GM15510 (cell line): Measurements from ENCODE around the gene PKNOX2.

Experiments
- POLR2A ChIP-seq: IDR thresholded peaks from 3 replicates; pipeline ENCODE4 v1.6.1; 2011; ENCODE audit warnings: borderline replicate concordance; ENCODE audit not compliant: insufficient read length; ENCODE audit errors: extremely low read depth

Gene PKNOX2

GRCh38 chr11:125263268-125263790, 98.8 kb downstream of the PKNOX2 start:
- no peak for TF ChIP-seq POLR2A

- TF ChIP-seq POLR2A: no peak
Observed at GRCh38 chr11:125264100-125265022, 99.8 kb downstream of the PKNOX2 start.

- TF ChIP-seq POLR2A: no peak
Observed at GRCh38 chr11:125267548-125267947, 103.0 kb downstream of the PKNOX2 start.

- no peak for TF ChIP-seq POLR2A
Observed at GRCh38 chr11:125268611-125269010, 104.1 kb downstream of the PKNOX2 start.

- no peak for TF ChIP-seq POLR2A
Observed at GRCh38 chr11:125270106-125270505, 105.6 kb downstream of the PKNOX2 start.

GRCh38 chr11:125270711-125271110, 106.2 kb downstream of the PKNOX2 start:
- no peak for TF ChIP-seq POLR2A

GRCh38 chr11:125271483-125272091, 107.0 kb downstream of the PKNOX2 start:
- no peak for TF ChIP-seq POLR2A

GRCh38 chr11:125272092-125272491, 107.5 kb downstream of the PKNOX2 start:
- TF ChIP-seq POLR2A: no peak

GRCh38 chr11:125272821-125273220, 108.3 kb downstream of the PKNOX2 start:
- no peak for TF ChIP-seq POLR2A

GRCh38 chr11:125273519-125274000, 109.0 kb downstream of the PKNOX2 start:
- TF ChIP-seq POLR2A: no peak

GRCh38 chr11:125274309-125274708, 109.8 kb downstream of the PKNOX2 start:
- no peak for TF ChIP-seq POLR2A

GRCh38 chr11:125274774-125275173, 110.2 kb downstream of the PKNOX2 start:
- no peak for TF ChIP-seq POLR2A

GRCh38 chr11:125275905-125276618, 111.5 kb downstream of the PKNOX2 start:
- no peak for TF ChIP-seq POLR2A

GRCh38 chr11:125276619-125276976, 112.0 kb downstream of the PKNOX2 start:
- no peak for TF ChIP-seq POLR2A
